Erythroblast (primary cell): Measurements from ENCODE around the gene FASLG.

ENCODE experiments used
- DNase-seq, 2 experiments: peaks; one replicate each; lab custom pipeline; 2025; lab: John Stamatoyannopoulos, UW
- GATA1 ChIP-seq: IDR thresholded peaks from 2 replicates; pipeline ENCODE4 v1.6.1; 2011; ENCODE audit warnings: low read depth, mild to moderate bottlenecking, control low read depth, low read length, moderate library complexity
- POLR2A ChIP-seq: IDR thresholded peaks from 2 replicates; pipeline ENCODE4 v1.6.1; 2011; ENCODE audit warnings: mild to moderate bottlenecking, low read length

The FASLG gene

DNA sequence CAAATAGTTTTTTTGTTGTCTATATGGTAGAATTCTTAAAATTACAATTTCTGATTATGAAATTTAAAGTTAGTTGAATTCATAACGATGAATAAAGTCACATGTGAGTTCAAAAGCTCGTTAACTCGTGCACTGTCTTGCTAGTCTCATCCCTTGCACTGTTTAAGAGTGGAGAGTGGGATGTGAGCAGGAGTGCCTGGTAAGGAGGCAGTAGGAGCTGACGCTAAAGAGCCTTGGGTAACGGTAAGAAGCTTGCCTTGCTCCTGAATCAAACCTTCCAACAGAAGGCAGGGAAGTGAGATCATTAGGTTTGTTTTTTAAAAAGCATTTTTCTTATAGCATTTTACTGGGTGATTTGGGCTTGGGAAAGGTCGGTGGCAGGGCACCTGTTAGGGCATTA is 2.3 kb upstream of the FASLG start:
- DNase-seq: no peak
- TF ChIP-seq POLR2A: no peak
- no peak for TF ChIP-seq GATA1

DNA sequence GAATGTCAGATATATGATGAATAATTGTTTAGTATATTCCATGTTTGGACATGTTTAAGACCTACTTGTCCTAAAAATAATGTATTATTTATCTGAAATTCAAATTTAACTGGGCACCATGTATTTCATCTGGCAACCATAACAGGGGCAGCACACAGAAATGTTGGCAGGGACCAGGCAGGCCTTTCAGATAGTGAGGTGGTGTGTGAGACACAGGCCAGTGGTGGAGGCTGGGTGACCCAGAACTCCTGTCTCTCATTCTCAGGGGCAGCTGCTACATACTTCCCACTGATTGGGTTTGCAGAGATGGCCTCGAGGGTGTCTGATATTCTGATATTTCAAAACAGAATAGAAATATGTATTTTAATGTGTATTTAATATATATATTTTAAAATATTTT is 1.3 kb upstream of the FASLG start:
- DNase-seq: no peak
- no peak for TF ChIP-seq GATA1
- TF ChIP-seq POLR2A: no peak

DNA sequence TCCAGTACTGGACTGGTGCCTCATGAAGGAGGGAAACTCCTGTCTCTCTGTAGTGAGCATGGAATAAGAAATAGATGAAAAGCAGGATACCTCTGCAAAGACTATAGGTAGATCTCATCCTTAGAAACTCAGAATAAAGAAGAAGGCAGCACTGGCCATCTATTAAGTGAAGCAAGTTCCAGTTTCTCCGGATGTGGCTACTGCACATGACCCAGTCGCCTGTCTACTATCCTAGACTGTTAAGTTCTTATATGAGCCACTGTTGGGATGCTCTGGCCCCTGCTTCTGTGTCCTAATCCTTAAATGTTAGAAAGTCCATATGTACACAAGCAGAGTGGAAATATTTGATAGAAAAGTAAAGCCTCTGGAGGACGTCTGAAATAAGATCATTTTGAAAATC is 2.2 kb downstream of the FASLG start:
- TF ChIP-seq POLR2A (no peak), GATA1 (no peak)
- no peak for DNase-seq

DNA sequence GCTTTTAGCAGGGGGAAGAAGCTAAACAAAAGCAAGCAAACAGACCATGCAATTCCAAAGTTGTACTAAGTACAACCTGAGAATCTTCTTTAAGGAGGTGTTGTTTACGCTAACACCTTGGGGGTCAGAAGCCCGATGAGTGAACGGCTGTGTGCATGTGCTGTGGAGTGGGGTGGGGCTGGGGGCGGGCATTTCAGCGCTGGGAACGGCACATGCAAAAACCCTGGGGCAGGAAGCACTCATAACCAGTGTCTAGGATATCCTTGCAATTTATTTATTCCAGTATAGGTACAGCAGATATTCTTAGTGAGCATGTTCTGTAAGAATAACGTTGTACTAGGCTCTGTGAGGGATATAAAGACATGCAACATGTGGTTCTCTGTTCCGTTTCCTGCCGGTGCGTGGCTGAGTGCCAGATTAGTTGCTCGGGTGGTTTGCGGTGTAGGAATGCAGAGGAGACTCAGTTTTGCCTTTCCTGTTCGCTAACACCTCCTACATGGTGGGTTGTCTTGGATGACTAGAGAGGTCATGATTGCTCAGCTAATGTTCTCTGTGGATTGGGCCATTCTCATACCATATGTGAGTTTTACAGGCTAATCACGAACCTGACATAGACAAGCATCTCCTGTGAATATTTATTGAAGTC is 3.7 kb downstream of the FASLG start:
- no peak for DNase-seq
- TF ChIP-seq POLR2A (no peak), GATA1 (no peak)

DNA sequence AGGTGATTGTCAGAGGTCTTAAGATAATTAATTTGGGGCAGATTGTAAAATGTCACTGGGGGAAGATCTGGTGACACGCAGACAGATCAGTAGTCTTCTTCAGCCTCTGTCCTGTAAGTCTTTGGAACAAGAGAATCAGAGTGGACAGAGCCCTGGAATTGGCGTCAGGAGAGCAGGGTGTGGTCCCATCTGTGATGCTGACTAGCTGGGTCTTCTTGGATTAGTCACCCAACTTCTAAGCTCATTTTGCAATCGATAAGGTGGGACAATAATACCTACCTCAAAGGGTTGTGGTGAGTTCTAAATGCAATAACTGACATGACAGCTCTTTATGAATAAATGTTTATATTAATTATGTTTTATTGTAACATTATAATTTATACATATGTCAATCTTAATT is 4.8 kb downstream of the FASLG start:
- DNase-seq: no peak
- TF ChIP-seq POLR2A (no peak), GATA1 (no peak)

DNA sequence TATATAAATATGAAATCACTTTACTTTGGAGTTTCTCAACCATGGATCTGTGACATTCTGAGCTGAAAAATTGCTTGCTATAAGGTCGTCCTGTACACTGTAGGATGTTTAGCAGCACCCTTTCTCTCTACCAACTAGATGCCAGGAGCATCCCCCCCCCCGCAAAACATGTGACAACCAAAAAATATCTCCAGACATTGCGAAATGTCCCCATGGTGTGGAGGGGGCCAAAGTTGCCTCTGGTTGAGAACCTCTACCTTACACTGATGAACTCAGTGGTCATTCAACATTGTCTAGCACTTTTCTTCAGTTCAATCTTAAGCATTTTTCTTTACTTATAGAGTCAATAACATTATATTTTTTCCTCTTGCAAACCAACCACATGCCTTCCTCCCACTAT is 9.2 kb downstream of the FASLG start:
- DNase-seq: no peak
- TF ChIP-seq POLR2A (no peak), GATA1 (no peak)

DNA sequence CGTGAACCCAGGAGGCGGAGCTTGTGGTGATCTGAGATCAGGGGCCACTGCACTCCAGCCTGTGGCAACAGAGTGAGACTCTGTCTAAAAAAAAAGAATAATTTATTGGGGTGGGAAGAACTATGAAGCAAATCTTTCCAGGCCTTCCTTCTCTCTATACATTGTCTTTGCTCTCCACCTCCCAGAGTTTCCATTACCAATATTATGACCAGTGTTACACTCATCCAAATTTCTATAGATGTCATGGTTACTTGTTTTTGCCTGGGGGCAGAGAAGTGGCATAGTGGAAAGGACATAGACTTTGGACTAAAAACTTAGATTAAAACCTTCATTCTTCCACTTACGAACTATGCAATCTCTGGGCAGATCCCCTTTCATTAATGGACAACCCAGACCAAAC is 10.1 kb downstream of the FASLG start:
- DNase-seq: no peak
- TF ChIP-seq GATA1 (no peak), POLR2A (no peak)

DNA sequence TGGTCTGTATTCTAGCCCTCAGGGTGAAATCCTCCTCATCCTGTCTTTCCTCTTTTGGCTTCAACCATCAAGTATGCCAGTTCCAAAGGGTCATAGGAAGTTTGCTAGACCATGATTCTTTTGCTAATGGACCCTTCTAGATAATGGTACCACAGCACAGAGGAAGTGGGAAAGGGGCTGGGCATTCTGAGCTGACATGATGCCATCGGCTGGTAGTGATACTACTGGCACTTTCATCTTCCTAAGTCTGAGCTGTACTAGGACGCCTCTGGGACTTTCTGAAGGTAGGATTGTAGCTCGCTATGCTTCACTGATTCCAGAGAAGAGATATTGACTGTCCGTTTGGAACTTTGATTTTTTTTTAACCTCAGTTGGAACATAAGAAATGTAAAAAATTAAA is 11.4 kb downstream of the FASLG start:
- DNase-seq: no peak

DNA sequence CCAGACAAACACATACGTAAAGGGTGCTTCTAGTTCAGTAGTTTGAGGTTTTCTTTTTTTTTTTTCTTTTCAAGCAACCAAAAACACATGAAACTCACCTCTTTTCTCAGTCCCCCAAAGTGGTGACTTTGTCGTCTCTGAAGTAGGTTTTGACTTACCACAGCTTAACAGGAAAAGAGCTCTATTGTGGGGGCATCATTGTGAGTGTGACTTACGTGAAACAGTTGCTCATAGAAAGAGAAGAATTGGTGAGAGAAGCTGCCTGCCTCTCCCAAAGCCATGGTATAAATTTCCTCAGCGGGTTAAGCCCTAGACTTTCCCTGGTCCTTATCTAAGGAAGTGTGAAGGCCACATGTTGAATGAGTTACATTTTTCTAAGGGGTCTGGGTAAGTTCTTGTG is 11.9 kb downstream of the FASLG start:
- no peak for DNase-seq
- TF ChIP-seq GATA1 (no peak), POLR2A (no peak)

More for the DNA sequence above, 11.4 kb downstream of the FASLG start:
- TF ChIP-seq GATA1 (no peak), POLR2A (no peak)

DNA sequence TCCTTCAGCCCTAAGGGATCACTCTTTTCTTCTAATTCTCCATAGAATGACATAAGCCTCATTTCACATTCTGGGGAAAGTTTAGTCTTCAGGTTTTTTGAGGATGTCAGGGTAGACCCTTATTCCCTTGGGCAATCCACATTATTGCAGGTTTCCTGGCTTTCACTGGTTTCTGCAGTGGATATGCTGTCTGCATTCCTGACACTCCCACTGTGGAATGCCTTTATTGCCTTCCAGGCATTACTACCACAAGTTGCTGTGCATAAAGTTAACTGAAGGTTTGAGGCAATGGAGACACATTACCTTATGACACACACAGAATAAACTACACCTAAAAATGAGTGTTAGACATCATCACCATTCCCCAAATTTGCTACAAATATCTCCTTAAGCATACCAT is 12.7 kb downstream of the FASLG start:
- no peak for DNase-seq

DNA sequence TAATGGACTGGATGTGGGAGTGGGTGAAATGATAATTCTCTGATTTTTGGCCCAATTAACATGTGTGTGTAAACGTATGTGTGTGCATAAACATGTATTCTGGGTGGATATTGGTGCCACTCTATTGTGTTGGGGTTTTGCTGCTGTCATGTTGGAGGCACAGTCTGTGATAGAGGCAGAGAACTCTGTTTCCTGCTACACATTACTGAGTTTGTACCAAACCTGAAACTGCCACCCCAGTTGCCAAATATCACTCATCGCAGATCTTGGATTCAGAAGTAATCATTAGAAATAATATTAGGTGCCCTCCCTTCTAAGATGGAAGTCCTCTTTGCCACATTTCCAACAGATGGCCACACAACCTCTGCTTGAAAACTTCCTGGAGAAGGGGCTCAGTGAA is 13.8 kb downstream of the FASLG start:
- TF ChIP-seq GATA1: no peak
- TF ChIP-seq POLR2A: no peak
- DNase-seq: no peak

More for the DNA sequence above, 12.7 kb downstream of the FASLG start:
- TF ChIP-seq POLR2A: no peak
- no peak for TF ChIP-seq GATA1

DNA sequence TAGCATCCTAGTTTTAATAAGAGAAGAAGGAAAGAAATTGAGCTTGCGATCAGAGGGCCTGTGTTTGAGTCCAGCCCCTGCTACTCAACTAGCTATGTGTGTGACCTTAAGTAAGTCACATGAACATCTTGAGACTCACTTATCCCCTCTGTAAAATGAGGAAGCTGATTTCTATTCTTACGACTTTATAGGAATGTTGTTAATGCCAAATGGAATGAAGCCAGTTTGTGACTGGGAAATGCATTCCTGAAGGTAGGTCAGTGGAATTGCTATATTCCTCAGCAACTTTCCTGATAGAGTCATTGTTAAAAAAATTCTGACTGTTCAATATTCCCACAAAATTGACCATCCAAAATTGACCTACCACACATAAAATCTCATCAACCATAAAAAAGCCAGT is 14.9 kb downstream of the FASLG start:
- no peak for DNase-seq
- no peak for TF ChIP-seq POLR2A
- no peak for TF ChIP-seq GATA1

DNA sequence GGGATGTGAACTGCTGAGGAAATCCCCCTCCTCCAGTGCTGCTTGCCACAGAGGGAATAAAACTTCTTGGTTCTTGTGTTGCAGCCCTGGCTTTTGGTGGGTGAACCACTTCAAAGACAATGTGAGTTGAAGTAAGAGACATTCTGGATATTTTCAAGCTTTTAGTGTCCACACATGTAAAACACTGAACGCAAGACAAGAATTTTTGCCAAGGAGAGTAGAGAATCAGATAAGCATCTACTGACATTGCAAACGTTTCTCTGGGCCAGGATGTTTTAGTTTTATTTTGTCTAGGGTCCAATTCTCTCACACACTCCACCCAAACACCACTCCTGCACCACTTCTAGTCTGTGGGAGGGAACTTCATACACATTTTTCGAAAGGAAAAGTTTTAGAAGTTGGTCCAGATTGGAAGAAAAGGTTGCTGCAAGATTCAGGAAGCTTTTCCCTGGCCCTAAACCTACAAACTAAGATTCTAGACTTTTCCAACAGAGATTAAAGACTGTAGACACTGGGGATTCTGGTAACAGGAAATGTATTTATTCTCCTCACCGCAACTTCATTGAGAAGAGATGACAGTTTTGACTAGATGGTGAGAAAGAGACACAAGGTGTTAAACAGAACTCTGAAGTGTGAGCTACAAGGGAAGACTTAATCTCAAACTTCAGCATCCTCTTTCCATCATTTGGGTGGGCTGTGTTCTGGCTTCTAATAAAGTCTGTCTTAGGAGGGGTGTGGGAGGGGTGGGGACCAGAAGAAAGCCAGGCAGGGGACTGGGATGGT is 16.1 kb downstream of the FASLG start:
- no peak for TF ChIP-seq POLR2A
- TF ChIP-seq GATA1: no peak
- no peak for DNase-seq

DNA sequence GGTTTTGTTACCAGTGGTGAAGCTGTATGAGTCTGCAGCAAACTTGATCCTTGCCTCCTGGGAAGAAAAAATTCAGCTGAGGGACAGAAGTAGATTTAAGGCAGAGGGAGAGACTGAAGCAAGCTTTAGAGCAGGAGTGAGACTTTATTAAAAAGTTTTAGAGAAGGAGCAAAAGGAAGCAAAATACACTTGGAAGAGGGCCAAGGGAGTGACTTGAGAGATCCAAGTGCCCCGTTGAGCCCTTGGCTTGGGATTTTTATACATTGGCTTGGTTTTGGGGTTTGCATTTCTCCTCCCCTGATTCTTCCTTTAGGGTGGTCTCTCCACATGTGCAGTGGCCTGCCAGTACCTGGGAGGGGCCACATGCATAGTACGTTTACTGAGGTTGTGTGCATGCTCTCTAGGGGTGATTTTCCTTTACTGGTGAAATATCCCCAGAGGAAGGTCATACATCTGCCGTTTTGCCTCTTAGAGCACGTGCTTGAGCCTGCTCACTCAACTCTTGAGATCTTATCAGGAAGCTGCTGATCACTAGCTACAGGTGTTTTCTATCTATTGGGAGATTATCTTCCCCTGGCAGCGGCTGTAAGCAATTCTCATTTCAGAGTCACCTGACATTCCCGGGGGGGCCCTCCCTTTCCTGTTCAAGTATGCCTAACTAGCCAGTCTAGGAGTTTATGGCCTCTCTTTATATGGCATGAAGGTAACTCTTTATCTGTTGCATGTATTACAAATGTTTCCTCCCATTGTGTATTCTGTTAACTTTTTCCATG is 20.3 kb downstream of the FASLG start:
- DNase-seq: peak; percentile 16 to 24
- TF ChIP-seq GATA1 (no peak), POLR2A (no peak)
